Measurements from ENCODE around the gene DACH2. TPM values are rescaled to one million over a fixed set of nuclear protein-coding genes. Genes with fewer than 3 reads are reported as not detected.

The DACH2 gene
- total RNA-seq, 1 experiment from 2014 or later = 1.0 TPM

GRCh38 chrX:86241547-86241946, 93.3 kb downstream of the DACH2 start:
- Histone ChIP-seq H3K56ac (ENCODE audit: insufficient read length, low read depth, low read length) (no peak overlapping the region), H3T11ph (ENCODE audit: low read length) (no peak overlapping the region), H3K27ac (ENCODE audit: insufficient read length, low read depth, low read length) (no peak overlapping the region), H3K23me2 (ENCODE audit: insufficient read length, low read depth, low read length, poor library complexity, severe bottlenecking) (no peaks in the 10 kb centered on the region), H4K5ac (ENCODE audit: insufficient read length, low read depth, low read length) (no peak overlapping the region), H3K18ac (ENCODE audit: insufficient read length, low read depth, low read length) (no peak overlapping the region), H3K4me1 (ENCODE audit: insufficient read depth, low read length) (no peaks in the 10 kb centered on the region), H3K23ac (ENCODE audit: insufficient read length, low read depth, low read length) (no peak overlapping the region), H4K8ac (replicated peaks; ENCODE audit: insufficient read length, low read depth, low read length) (no peak overlapping the region), H2AFZ (ENCODE audit: low read length) (no peak overlapping the region), H2BK12ac (ENCODE audit: insufficient read length, low read depth, low read length) (no peak overlapping the region), H4K20me1 (ENCODE audit: control insufficient read depth, insufficient read depth, insufficient read length) (no peaks in the 10 kb centered on the region), H2BK15ac (ENCODE audit: low read depth, low read length) (no peak overlapping the region), H3K27me3 (ENCODE audit: insufficient read depth, low read length) (no peaks in the 10 kb centered on the region), H2BK120ac (ENCODE audit: low read depth, low read length, poor library complexity, severe bottlenecking) (no peak overlapping the region), H3K79me2 (ENCODE audit: insufficient read depth, low read length) (no peaks in the 10 kb centered on the region), H3K14ac (ENCODE audit: insufficient read depth, low read length) (no peak overlapping the region), H3K79me1 (ENCODE audit: insufficient read depth, low read depth, low read length, poor library complexity, severe bottlenecking) (no peaks in the 10 kb centered on the region), H3K9me3 (ENCODE audit: control insufficient read depth, low read depth, low read length) (peaks cover 26% of the 10 kb centered on the region), H4K91ac (ENCODE audit: insufficient read length, low read depth, low read length) (no peak overlapping the region), H2BK5ac (ENCODE audit: insufficient read length, low read length) (no peak overlapping the region), H3K4ac (ENCODE audit: low read depth, low read length) (no peak overlapping the region), H3K4me2 (ENCODE audit: insufficient read depth, insufficient read length, low read length) (no peak overlapping the region), H3K9ac (ENCODE audit: extremely low read depth, insufficient read length, low read length) (no peak overlapping the region), H2AK5ac (ENCODE audit: insufficient read length, low read length) (no peak overlapping the region), H2BK20ac (ENCODE audit: low read depth, low read length, poor library complexity, severe bottlenecking) (no peak overlapping the region)
- Mint-ChIP-seq H3K27ac (no peak overlapping the region), H3K27me3 (ENCODE audit: low read depth) (no peaks in the 10 kb centered on the region; the same call in 1 of the 2 replicates), H3K4me1 (no peaks in the 10 kb centered on the region), H3K4me3 (no peak overlapping the region), H3K36me3 (ENCODE audit: insufficient read depth in 1 of 3, low read depth in 3 of 3) (peaks cover 16 to 22% (median 21%) of the 10 kb centered on the region in 3 experiments), H3K9me3 (peaks cover 24 to 59% of the 10 kb centered on the region in 2 experiments)
- TF ChIP-seq CTCF (conservative IDR thresholded peaks at IDR 0.05) = no peak
- no CpG with 5 or more reads among the region's 1 CpG for WGBS (ENCODE audit: extremely low coverage, insufficient read length, low lambda C conversion rate)
- DNase-seq = no peak
